GM23338 (cell line): ENCODE measurements around the gene SAMD4A. TPM values are rescaled to one million over a fixed set of nuclear protein-coding genes. Genes with fewer than 3 reads are reported as not detected.

Source experiments
- ATAC-seq: fragments of 200-7000 bp; cut with Tn5 transposase; 3 replicates; pipeline ENCODE4 v1.9.1; 2020
- DNase-seq: peaks from one replicate; pipeline ENCODE4 v3.0.0-alpha.2; 2015; ENCODE audit warnings: low spot score
- H2AFZ ChIP-seq: fragments of 200-600 bp; sonication (generic); 2 replicates; pipeline ENCODE4 v1.8.0; 2016; ENCODE audit warnings: antibody characterized with exemption, mild to moderate bottlenecking, moderate library complexity
- H3F3A ChIP-seq: fragments of 200-600 bp; sonication (generic); replicated peaks from 2 replicates; pipeline ENCODE4 v1.8.0; 2017; ENCODE audit warnings: antibody characterized with exemption, mixed run types, low read depth
- H3K27ac ChIP-seq: fragments of 200-600 bp; sonication (generic); 2 replicates; pipeline ENCODE4 v1.6.1; 2016; ENCODE audit warnings: low read depth
- H3K27me3 ChIP-seq: fragments of 200-600 bp; sonication (generic); 2 replicates; pipeline ENCODE4 v1.8.0; 2016; ENCODE audit warnings: mild to moderate bottlenecking, mixed run types, moderate library complexity; ENCODE audit not compliant: insufficient read depth
- H3K36me3 ChIP-seq: fragments of 200-600 bp; sonication (generic); 2 replicates; pipeline ENCODE4 v1.8.0; 2016; ENCODE audit warnings: mild to moderate bottlenecking; ENCODE audit not compliant: insufficient read depth
- H3K4me1 ChIP-seq: fragments of 200-600 bp; sonication (generic); 2 replicates; pipeline ENCODE4 v1.8.0; 2016; ENCODE audit warnings: mild to moderate bottlenecking, moderate library complexity; ENCODE audit not compliant: insufficient read depth
- H3K4me2 ChIP-seq: fragments of 200-600 bp; sonication (generic); 2 replicates; pipeline ENCODE4 v1.7.1; 2017; ENCODE audit warnings: mixed run types
- H3K4me3 ChIP-seq: fragments of 200-600 bp; sonication (generic); 2 replicates; pipeline ENCODE4 v1.6.1; 2016; ENCODE audit warnings: mixed run types
- H3K79me2 ChIP-seq: fragments of 200-600 bp; sonication (generic); replicated peaks from 2 replicates; pipeline ENCODE4 v1.8.0; 2017; ENCODE audit warnings: mild to moderate bottlenecking; ENCODE audit not compliant: insufficient read depth
- H3K9me2 ChIP-seq: fragments of 200-600 bp; sonication (generic); 2 replicates; pipeline ENCODE4 v1.8.0; 2017; ENCODE audit not compliant: insufficient read depth
- H4K20me1 ChIP-seq: fragments of 200-600 bp; sonication (generic); replicated peaks from 2 replicates; pipeline ENCODE4 v1.8.0; 2017; ENCODE audit warnings: mild to moderate bottlenecking; ENCODE audit not compliant: insufficient read depth
- H3K27ac Mint-ChIP-seq: 2 replicates; pipeline ENCODE4 v1.8.0; 2020; ENCODE audit warnings: inconsistent platforms, mild to moderate bottlenecking, moderate library complexity, mixed read lengths
- H3K27me3 Mint-ChIP-seq: 3 replicates; pipeline ENCODE4 v1.8.0; 2022; ENCODE audit warnings: low read depth, mild to moderate bottlenecking, moderate library complexity, mixed read lengths, inconsistent platforms; ENCODE audit not compliant: insufficient read depth, poor library complexity
- H3K36me3 Mint-ChIP-seq: 3 replicates; pipeline ENCODE4 v1.8.0; 2021; ENCODE audit warnings: low read depth, mild to moderate bottlenecking, inconsistent platforms, moderate library complexity, mixed read lengths
- H3K4me1 Mint-ChIP-seq: 3 replicates; pipeline ENCODE4 v1.8.0; 2020; ENCODE audit warnings: mild to moderate bottlenecking, inconsistent platforms, mixed read lengths
- H3K4me3 Mint-ChIP-seq: 3 replicates; pipeline ENCODE4 v1.8.0; 2021; ENCODE audit warnings: moderate library complexity, mild to moderate bottlenecking, inconsistent platforms, mixed read lengths
- H3K9me3 Mint-ChIP-seq: 3 replicates; pipeline ENCODE4 v1.8.0; 2020; ENCODE audit warnings: moderate library complexity, mild to moderate bottlenecking, inconsistent platforms, mixed read lengths
- CTCF ChIP-seq, 2 experiments: fragments of 200-600 bp in 1 of 2; sonication (generic) in 1 of 2; conservative IDR thresholded peaks; 2 replicates each; pipeline versions ENCODE4 v1.5.1 to v1.6.1; 2016 to 2017; ENCODE audit warnings: antibody characterized with exemption in 2 of 2, low read depth in 2 of 2, mild to moderate bottlenecking in 2 of 2, moderate library complexity in 1 of 2
- ETS1 ChIP-seq: IDR thresholded peaks from 2 replicates; pipeline ENCODE4 v1.6.1; 2016; ENCODE audit warnings: antibody characterized with exemption
- EZH2 ChIP-seq: fragments of 200-600 bp; sonication (generic); IDR thresholded peaks from one replicate; pipeline ENCODE4 v1.8.0; 2017; ENCODE audit warnings: antibody characterized with exemption, mild to moderate bottlenecking, low read depth; ENCODE audit not compliant: unreplicated experiment
- JUNB ChIP-seq: IDR thresholded peaks from one replicate; pipeline ENCODE4 v1.6.1; 2016; ENCODE audit warnings: antibody characterized with exemption; ENCODE audit not compliant: unreplicated experiment
- NANOG ChIP-seq: IDR thresholded peaks from 2 replicates; pipeline ENCODE4 v1.6.1; 2016; ENCODE audit warnings: antibody characterized with exemption, borderline replicate concordance
- REST ChIP-seq: IDR thresholded peaks from one replicate; pipeline ENCODE4 v1.6.1; 2018; ENCODE audit warnings: antibody characterized with exemption; ENCODE audit not compliant: unreplicated experiment
- ZNF114 ChIP-seq: fragments of 250-450 bp; sonication (Bioruptor Pico); IDR thresholded peaks from 2 replicates; pipeline ENCODE4 v1.5.0; 2020; ENCODE audit warnings: mild to moderate bottlenecking, moderate library complexity
- polyA plus RNA-seq: library from polyadenylated mRNA; unstranded; fragments of >200 nt; fragmentation: Nextera tagmentation; extraction: Ambion mirVana; gene quantifications from 2 replicates; pipeline ENCODE4 v1.2.1, GENCODE V29; 2016
- total RNA-seq: library from RNA; depleted of rRNA; stranded (reverse); fragments of >200 nt; shearing (Covaris generic); gene quantifications from 2 replicates; pipeline ENCODE4 v1.2.3, GENCODE V29; 2014

The SAMD4A gene
- total and polyA plus RNA-seq, 2 experiments from 2014 or later = 1.6 to 6.9 TPM

- no peak for TF ChIP-seq REST
Observed at GRCh38 chr14:54699735-54700134, 132.8 kb downstream of the SAMD4A start (continued).

- Mint-ChIP-seq H3K4me1 (peaks cover 12% of the 10 kb centered on the region), H3K4me3 (no peak overlapping the region), H3K36me3 (no peaks in the 10 kb centered on the region), H3K9me3 (no peaks in the 10 kb centered on the region), H3K27me3 (no peaks in the 10 kb centered on the region), H3K27ac (no peak overlapping the region)
- H3F3A ChIP-seq = no peaks in the 10 kb centered on the region
- no peak overlapping the region for H2AFZ ChIP-seq
- H3K36me3 ChIP-seq = no peaks in the 10 kb centered on the region
- H3K4me1 ChIP-seq = 0 out of 2 replicates have a peak, but pooled peaks cover 8% of the 10 kb centered on the region
- DNase-seq (no peak), ATAC-seq (no peak)
- H3K27me3 ChIP-seq = no peaks in the 10 kb centered on the region; the same call in 1 of the 2 replicates
- H3K9me2 ChIP-seq = no peaks in the 10 kb centered on the region; the same call in 1 of the 2 replicates
- H3K4me3 ChIP-seq = no peak overlapping the region
- no peak overlapping the region for H3K4me2 ChIP-seq
- H4K20me1 ChIP-seq = no peaks in the 10 kb centered on the region
- H3K79me2 ChIP-seq = no peaks in the 10 kb centered on the region
- no peak overlapping the region for H3K27ac ChIP-seq
- no peak for TF ChIP-seq EZH2
- TF ChIP-seq REST = no peak
- no peak for TF ChIP-seq ZNF114 (CRISPR knock-in tag)
- TF ChIP-seq JUNB = no peak
- TF ChIP-seq ETS1 = no peak
- TF ChIP-seq NANOG = no peak
- TF ChIP-seq CTCF (conservative IDR thresholded peaks at IDR 0.05; ENCODE audit: low read depth in 2 of 2) = no peak
Observed at GRCh38 chr14:54700717-54701116, 133.8 kb downstream of the SAMD4A start.
